GM15510 (cell line): ENCODE results near the gene CSNK1A1.

Source experiments
- POLR2A ChIP-seq: IDR thresholded peaks from 3 replicates; pipeline ENCODE4 v1.6.1; 2011; ENCODE audit warnings: borderline replicate concordance; ENCODE audit not compliant: insufficient read length; ENCODE audit errors: extremely low read depth

Gene CSNK1A1

DNA sequence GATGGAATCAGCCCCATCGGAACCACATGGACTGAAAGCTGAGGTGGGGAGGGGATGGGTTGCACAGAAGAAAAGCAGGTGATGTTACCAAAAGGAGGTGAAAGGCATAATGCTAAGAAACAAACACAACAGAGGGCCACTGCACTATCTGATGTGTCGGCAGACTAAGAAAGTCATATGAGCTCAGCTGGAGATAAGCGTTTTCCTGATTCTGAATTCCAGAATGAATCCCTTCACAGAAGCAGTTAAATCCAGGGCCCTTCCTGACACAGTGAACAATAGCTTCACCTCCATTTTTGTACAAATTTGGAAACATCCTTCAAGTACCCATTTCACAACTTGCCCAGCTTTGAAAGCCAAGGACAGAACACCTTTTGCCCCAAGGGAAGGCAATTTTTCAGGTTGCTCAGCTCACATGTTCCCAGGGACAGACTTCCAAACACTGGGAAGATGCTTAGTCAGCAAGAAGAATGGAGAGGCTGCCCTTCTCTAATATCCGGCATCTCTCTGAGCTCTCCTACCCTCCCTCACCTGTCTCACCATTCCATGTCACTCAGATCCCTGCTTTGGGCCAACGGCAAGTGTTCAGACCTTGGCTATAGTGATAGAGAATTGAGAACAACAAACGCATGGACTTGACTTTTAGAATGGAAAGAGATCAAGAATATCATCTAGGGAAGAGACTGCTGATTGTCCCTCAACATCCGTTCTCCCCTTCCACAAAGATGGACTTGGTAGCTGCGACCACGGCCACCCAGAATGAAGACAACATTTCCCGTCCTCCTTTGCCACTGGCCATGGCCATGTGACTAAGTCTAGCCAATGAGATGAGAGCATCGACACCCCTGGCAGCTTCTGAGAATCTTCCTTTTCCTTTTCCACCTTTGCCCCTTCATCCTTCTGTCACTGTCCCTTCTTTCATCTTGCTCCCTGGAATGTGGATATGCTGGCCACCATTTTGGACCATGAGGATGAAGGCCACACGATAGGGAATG lies 103.6 kb downstream of the CSNK1A1 start:
- no peak for TF ChIP-seq POLR2A

DNA sequence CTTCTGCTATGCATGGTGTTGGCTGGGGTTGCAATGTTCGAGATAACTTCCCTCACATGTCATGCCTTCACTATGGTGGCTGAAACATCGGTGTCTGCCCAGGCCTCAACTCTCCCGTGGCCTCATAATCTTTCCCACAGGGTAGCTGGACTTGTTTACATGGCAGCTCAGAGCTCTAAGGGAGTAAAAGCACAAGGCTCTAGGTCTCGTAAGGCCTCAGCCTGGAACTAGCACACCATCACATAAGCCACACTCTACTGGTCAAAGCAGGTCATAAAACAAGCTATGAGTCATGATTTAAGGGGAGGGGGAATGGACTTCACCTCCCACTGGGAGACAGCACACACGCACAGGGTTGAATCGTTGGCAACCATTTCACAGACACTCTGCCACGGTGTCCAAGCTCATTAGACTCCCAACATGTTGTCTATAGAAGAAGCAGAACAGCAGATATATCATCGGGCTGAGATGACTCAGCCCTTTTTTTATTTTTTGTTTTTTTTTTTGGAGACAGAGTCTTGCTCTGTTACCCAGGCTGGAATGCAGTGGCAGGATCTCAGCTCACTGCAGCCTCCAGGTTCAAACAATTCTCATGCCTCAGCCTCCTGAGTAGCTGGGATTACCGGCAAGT lies 105.4 kb downstream of the CSNK1A1 start:
- no peak for TF ChIP-seq POLR2A

DNA sequence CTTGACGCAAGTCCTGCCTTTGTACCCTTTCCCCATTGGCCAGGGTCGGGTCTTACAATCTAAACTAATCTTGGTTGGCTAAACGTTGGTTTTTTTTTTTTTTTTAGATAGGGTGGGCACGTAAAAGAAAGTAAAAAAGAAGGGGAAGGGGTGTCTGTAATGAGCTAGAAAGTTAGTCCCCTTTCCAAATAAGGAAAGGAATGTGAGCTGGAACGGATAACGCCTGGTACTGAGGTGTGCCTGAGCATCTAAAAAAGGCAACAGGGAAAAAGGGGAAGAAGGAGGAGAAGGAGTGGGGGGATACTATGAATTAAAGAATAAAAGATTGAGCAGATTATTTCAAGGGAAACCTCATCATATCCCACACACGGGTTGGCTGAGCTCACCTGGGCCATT lies 105.9 kb downstream of the CSNK1A1 start:
- TF ChIP-seq POLR2A = no peak

DNA sequence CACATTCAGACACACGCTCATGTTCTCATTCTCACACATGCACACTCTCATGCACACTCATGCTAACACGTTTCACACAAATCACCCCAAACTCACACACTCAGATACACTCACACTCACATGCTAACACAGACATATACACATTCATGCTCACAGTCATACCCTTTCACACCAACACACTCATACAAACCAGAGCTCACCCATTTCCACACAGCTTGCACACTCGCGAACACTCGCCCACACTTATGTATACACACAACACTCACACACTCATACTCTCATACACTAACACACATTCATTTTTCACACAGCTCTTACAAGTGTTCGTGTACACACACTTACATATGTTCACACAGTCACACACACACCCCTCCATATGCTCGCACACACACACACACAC lies 108.0 kb downstream of the CSNK1A1 start:
- TF ChIP-seq POLR2A = no peak

DNA sequence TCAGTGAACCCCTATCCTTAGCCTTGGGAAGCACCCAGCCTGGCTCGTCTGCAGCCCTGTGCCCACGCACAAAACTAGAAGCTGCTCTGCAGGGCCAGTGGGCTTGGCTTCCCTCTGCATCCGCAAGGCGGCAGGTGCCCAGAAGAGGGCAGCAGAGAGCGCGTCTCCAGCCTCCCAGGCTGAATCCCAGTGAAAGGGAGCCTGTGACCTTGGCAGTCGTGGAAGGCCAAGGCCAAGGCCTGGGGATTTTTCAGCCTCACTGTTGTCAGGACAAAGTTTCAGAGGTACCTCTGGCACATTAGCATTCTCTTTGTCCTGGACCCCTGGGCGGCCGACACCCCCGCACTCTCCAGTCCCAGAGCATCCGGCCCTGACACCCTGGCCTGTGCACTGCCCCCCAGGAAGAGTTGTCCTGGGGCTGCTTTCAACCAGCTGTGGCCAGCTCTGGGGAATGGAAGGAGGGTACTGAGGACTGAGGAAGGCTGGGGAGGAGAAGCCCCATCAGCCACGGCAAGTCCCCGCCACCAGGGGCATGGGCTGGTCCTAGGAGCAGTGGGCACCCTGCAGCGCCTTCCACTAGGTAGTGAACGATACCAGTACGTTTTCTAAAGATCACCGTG lies 108.6 kb downstream of the CSNK1A1 start:
- no peak for TF ChIP-seq POLR2A
